Measurements from ENCODE around the gene MZF1.

The MZF1 gene

DNA sequence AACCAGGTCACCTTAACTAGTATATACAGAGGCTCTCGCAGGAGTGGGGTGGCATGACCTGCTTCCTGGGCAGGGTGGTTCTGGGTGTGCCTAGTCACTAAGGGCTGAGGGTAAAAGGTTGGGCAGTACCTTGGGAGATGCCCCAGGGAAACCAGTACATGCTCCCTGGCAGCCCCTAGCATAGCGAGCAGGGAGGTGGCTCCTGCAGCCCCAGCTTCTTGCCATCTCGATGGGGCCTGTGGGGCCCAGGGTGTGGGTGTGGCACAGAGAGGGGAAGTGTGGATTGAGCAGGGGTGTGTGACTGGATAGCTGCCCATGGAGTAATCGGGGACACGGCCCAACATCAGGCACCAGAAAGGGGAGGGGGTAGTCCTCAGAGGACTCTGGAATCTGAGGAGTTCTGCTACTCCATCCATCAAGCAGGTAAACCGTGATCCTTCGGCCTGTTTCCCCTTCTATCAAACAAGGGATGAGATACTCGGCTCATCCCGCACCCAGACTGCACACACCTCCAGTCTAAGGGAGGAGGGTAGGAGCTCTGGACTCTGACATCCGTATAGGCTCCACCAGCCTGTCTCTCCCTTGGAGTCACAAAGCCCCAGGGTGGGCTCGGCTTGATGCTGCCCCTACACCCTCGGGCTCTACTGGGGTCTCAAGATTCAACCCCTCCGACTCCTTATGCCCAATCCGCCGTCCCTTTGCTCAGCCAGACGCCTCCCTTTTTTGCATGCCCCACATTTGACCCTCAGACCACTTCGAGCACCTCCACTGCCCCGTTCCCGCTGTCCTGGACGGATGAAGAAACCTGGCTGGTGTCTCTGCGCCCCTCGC lies 54.7 kb downstream of the MZF1 start:
- in situ Hi-C loops (cut with MboI; ENCODE audit: low pct_unique_long_range_greater_than_20kb, low sequenced_read_pairs), result no loop called here
- peak; percentile 37 for DNase-seq

GRCh38 chr19:58516964-58517833 lies 55.9 kb downstream of the MZF1 start:
- DNase-seq, result no peak
- in situ Hi-C loops (cut with MboI; ENCODE audit: low pct_unique_long_range_greater_than_20kb, low sequenced_read_pairs), result no loop called here

DNA sequence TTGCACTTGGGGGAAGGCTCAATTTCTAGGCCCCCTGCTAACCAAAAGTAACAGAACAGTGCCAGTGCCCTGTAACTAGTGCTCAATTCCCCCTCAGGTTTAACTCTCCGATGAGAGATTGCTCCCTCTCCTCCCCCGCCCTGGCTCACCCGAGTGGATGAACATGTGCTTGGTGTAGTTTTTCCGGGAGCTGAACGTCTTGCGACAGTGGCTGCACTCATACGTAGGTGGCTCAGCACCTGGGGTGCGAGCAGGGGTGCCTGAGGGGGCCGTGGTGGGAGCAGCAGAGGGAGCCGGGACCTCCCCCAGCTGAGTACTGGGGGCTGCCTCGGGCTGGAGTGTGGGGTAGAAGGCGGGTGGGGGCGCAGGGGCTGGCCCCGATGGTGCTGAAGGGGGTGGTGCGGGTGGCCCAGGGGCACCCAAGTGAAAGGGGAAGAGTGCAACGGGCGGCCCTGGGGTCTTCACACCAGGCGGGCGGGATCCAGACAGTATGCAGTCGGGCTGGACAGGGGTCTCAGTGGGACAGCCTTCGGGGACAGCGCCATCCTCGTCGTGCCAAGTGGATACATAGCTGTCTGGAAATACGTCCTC lies 56.8 kb downstream of the MZF1 start:
- DNase-seq, result no peak
- in situ Hi-C loops (cut with MboI; ENCODE audit: low pct_unique_long_range_greater_than_20kb, low sequenced_read_pairs), result no loop called here

- DNase-seq, result no peak
- in situ Hi-C loops (cut with MboI; ENCODE audit: low pct_unique_long_range_greater_than_20kb, low sequenced_read_pairs), result no loop called here
Measured at GRCh38 chr19:58515259-58515658, 57.9 kb downstream of the MZF1 start.

DNA sequence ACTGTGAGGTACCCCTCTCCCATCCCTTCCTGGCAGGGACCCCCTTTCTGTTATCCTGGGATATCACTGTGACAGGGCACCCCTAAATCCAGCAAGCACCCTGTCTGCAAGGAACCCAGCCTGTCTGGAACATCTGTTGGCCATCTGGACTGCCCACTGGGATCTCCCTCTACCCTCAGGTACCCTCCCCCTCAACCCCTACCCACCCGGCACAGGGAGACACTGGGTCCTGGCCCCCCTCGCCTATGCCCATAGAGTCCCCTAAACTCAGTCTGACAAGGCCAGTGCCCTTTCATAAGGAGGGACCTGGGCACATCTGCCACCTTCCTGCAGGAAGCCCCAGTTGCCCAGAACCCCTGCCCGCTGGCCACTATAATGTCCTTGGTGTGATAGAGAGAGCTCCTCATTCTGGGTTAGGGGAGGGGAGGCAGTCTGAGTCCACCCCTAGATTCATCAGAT lies 58.5 kb downstream of the MZF1 start:
- DNase-seq, result no peak
- in situ Hi-C loops (cut with MboI; ENCODE audit: low pct_unique_long_range_greater_than_20kb, low sequenced_read_pairs), result no loop called here

GRCh38 chr19:58513694-58514563 lies 59.2 kb downstream of the MZF1 start:
- DNase-seq, result peak; percentile 85

GRCh38 chr19:58513213-58513693 lies 59.9 kb downstream of the MZF1 start:
- no peak for DNase-seq
- in situ Hi-C loops (cut with MboI; ENCODE audit: low pct_unique_long_range_greater_than_20kb, low sequenced_read_pairs), result no loop called here

More at GRCh38 chr19:58513694-58514563, 59.2 kb downstream of the MZF1 start:
- in situ Hi-C loops (cut with MboI; ENCODE audit: low pct_unique_long_range_greater_than_20kb, low sequenced_read_pairs), result no loop called here
